B cell (primary cell): ENCODE measurements around the gene TNFAIP8L1. TPM values are rescaled to one million over a fixed set of nuclear protein-coding genes. Genes with fewer than 3 reads are reported as not detected.
A peak's percentile ranks its signal among the peaks of the same experiment; 100 is the strongest.

Experiments used
- ATAC-seq: fragments of 200-7000 bp; cut with Tn5 transposase; one replicate; pipeline ENCODE4 v1.10.0; 2021; ENCODE audit warnings: low read depth, mild to moderate bottlenecking, moderate number of reproducible peaks, moderate library complexity
- CTCF ChIA-PET: fragments of 350-600 bp; sonication (Branson Sonifier 250); formaldehyde crosslinking; loops from one replicate; lab custom pipeline; 2021; ENCODE audit warnings: antibody characterized with exemption, inconsistent platforms; lab: Charles Lee
- POLR2A ChIA-PET: fragments of 350-600 bp; sonication (Branson Sonifier 250); formaldehyde crosslinking; loops from one replicate; lab custom pipeline; 2021; ENCODE audit warnings: antibody characterized with exemption; lab: Charles Lee
- DNase-seq: peaks from one replicate; pipeline ENCODE4 v3.0.0; 2013
- H2AFZ ChIP-seq: 2 replicates; pipeline ENCODE4 v1.6.1; 2012; ENCODE audit warnings: mild to moderate bottlenecking, low read depth, low read length; ENCODE audit not compliant: insufficient read depth, poor library complexity, severe bottlenecking
- H3K27ac ChIP-seq, 2 donors: 1 replicate in 1 of 2; 2 replicates in 1 of 2; pipeline ENCODE4 v1.5.1; 2012 to 2013; ENCODE audit warnings: low read length in 2 of 2, mild to moderate bottlenecking in 2 of 2, moderate library complexity in 1 of 2
- H3K27me3 ChIP-seq, 4 experiments: fragments of 200-600 bp in 1 of 4; sonication (generic) in 1 of 4; replicated peaks in 1 of 4; 1 replicate in 2 of 4; 2 replicates in 2 of 4; pipeline versions ENCODE4 v1.6.1 to v1.7.0; 2013 to 2016; ENCODE audit warnings: low read length in 3 of 4, mild to moderate bottlenecking in 2 of 4, mixed read lengths in 1 of 4, moderate library complexity in 1 of 4; ENCODE audit not compliant: insufficient read depth in 4 of 4, control insufficient read depth in 3 of 4; ENCODE audit errors: control extremely low read depth in 1 of 4
- H3K36me3 ChIP-seq, 2 experiments: replicated peaks in 1 of 2; 1 replicate in 1 of 2; 2 replicates in 1 of 2; pipeline versions ENCODE4 v1.6.1 to v1.7.1; 2013; ENCODE audit warnings: low read length in 1 of 2; ENCODE audit not compliant: insufficient read depth in 2 of 2, control insufficient read depth in 1 of 2; ENCODE audit errors: control extremely low read depth in 1 of 2, extremely low read depth in 1 of 2
- H3K4me1 ChIP-seq, 2 donors: fragments of 200-600 bp in 1 of 2; sonication (generic) in 1 of 2; 1 replicate in 1 of 2; 2 replicates in 1 of 2; pipeline versions ENCODE4 v1.5.1 to v1.6.1; 2013 to 2017; ENCODE audit warnings: low read length in 2 of 2; ENCODE audit not compliant: control insufficient read depth in 2 of 2, insufficient read depth in 2 of 2
- H3K4me2 ChIP-seq: replicated peaks from 2 replicates; pipeline ENCODE3; 2012; ENCODE audit warnings: mild to moderate bottlenecking, low read depth, low read length; ENCODE audit not compliant: poor library complexity, severe bottlenecking
- H3K4me3 ChIP-seq, 5 experiments: fragments of 200-600 bp in 1 of 5; sonication (generic) in 1 of 5; 1 replicate in 3 of 5; 2 replicates in 2 of 5; pipeline versions ENCODE4 v1.5.1 to v1.7.0; 2011 to 2016; ENCODE audit warnings: low read length in 4 of 5, mild to moderate bottlenecking in 4 of 5, low read depth in 2 of 5, control low read depth in 1 of 5, moderate library complexity in 1 of 5; ENCODE audit not compliant: insufficient read depth in 1 of 5; ENCODE audit errors: control extremely low read depth in 1 of 5, extremely low read depth in 1 of 5
- H3K79me2 ChIP-seq: fragments of 200-600 bp; sonication (generic); one replicate; pipeline ENCODE4 v1.6.0; 2016; ENCODE audit warnings: low read length; ENCODE audit not compliant: control insufficient read depth, insufficient read depth
- H3K9ac ChIP-seq: fragments of 200-600 bp; sonication (generic); 2 replicates; pipeline ENCODE4 v1.6.1; 2017; ENCODE audit warnings: mild to moderate bottlenecking, low read length, moderate library complexity
- H3K9me3 ChIP-seq, 3 donors: one replicate each; pipeline versions ENCODE4 v1.6.1 to v1.7.1; 2013; ENCODE audit warnings: low read length in 2 of 3; ENCODE audit not compliant: control insufficient read depth in 2 of 3, insufficient read depth in 1 of 3; ENCODE audit errors: control extremely low read depth in 1 of 3
- H4K20me1 ChIP-seq: 2 replicates; pipeline ENCODE4 v1.6.0; 2012; ENCODE audit warnings: mild to moderate bottlenecking, low read length; ENCODE audit not compliant: insufficient read depth, control insufficient read depth, poor library complexity, severe bottlenecking
- H3K27ac Mint-ChIP-seq: one replicate; pipeline ENCODE4 v1.8.0; 2021; ENCODE audit warnings: mixed read lengths
- H3K27me3 Mint-ChIP-seq: one replicate; pipeline ENCODE4 v1.8.0; 2021; ENCODE audit warnings: mixed read lengths
- H3K4me1 Mint-ChIP-seq: one replicate; pipeline ENCODE4 v1.8.0; 2021; ENCODE audit warnings: mixed read lengths
- H3K4me3 Mint-ChIP-seq: one replicate; pipeline ENCODE4 v1.8.0; 2021; ENCODE audit warnings: mixed read lengths
- H3K9me3 Mint-ChIP-seq: one replicate; pipeline ENCODE4 v1.8.0; 2022; ENCODE audit warnings: mixed read lengths; ENCODE audit not compliant: insufficient read depth
- EZH2 ChIP-seq: IDR thresholded peaks from 2 replicates; pipeline ENCODE4 v1.6.1; 2012; ENCODE audit warnings: borderline replicate concordance, low read depth, mild to moderate bottlenecking, moderate library complexity, low read length; ENCODE audit not compliant: insufficient read depth, poor library complexity, severe bottlenecking
- WGBS: methylation state at CpG from one replicate; pipeline ENCODE4 v1.1.5; 2013; ENCODE audit warnings: missing lambda C conversion rate; ENCODE audit not compliant: insufficient coverage; 5-methylcytosine and 5-hydroxymethylcytosine counted together
- intact Hi-C: fragments of 100-400 bp; cut with micrococcal nuclease; formaldehyde crosslinking; loops from one replicate; pipeline ENCODE4 v1.10.0; 2022
- polyA plus RNA-seq: library from polyadenylated mRNA; depleted of rRNA; stranded (reverse); fragments of >200 nt; gene quantifications from 2 replicates; pipeline ENCODE4 v1.2.3, GENCODE V29; 2012
- total RNA-seq, 2 donors: library from RNA; stranded (reverse); fragments of 120-200 nt in 1 of 2; gene quantifications; 1 replicate in 1 of 2; 2 replicates in 1 of 2; pipeline versions ENCODE4 v1.2.3 to v1.2.4, GENCODE V29; 2013 to 2022
- TF ChIP-seq, protein P1 (sequence below): fragments of 200-600 bp; IDR thresholded peaks from one replicate; pipeline ENCODE4 v1.8.0; 2022; ENCODE audit warnings: antibody characterized with exemption, mild to moderate bottlenecking

Gene TNFAIP8L1
- total and polyA plus RNA-seq, 2 donors (not counting 1 experiment from before 2014, with no cell fraction given), result 9.1 to 20.9 TPM

DNA sequence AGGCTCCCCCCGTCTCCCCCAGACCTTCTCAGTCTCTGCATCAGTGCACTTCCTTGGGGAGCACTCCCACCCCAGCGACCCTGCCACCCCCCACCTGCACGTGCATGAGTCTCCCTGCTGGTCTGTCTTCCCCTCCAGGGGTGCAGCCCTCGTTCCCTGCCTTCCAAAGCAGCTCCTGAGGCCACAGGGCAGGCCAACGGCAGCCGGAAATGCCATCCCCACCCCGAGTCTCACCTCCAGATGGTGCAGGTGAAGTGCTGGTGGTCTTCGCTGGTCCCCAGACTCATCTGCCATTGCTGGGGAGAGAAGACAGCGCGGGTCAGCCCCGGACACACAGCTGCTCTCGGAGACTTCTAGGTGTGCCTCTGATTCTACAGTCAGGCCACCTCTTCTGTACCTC is 25.3 kb downstream of the TNFAIP8L1 start:
- peaks cover 9 to 13% of the 10 kb centered on the region in 2 donors for H3K4me1 ChIP-seq
- no peak overlapping the region for H3K4me3 ChIP-seq
- TF ChIP-seq EZH2, result no peak
- TF ChIP-seq, protein P1, sequence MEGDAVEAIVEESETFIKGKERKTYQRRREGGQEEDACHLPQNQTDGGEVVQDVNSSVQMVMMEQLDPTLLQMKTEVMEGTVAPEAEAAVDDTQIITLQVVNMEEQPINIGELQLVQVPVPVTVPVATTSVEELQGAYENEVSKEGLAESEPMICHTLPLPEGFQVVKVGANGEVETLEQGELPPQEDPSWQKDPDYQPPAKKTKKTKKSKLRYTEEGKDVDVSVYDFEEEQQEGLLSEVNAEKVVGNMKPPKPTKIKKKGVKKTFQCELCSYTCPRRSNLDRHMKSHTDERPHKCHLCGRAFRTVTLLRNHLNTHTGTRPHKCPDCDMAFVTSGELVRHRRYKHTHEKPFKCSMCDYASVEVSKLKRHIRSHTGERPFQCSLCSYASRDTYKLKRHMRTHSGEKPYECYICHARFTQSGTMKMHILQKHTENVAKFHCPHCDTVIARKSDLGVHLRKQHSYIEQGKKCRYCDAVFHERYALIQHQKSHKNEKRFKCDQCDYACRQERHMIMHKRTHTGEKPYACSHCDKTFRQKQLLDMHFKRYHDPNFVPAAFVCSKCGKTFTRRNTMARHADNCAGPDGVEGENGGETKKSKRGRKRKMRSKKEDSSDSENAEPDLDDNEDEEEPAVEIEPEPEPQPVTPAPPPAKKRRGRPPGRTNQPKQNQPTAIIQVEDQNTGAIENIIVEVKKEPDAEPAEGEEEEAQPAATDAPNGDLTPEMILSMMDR, result no peak
- 91% methylated on average over 12 of the region's 12 CpGs for WGBS
- H3K4me2 ChIP-seq, result no peak overlapping the region
- H3K27ac ChIP-seq, result no peak overlapping the region
- no peaks in the 10 kb centered on the region for H3K9me3 ChIP-seq
- intact Hi-C loops, result no loop called here
- Mint-ChIP-seq H3K4me1 (peaks cover 16% of the 10 kb centered on the region), H3K4me3 (no peak overlapping the region), H3K27me3 (no peaks in the 10 kb centered on the region), H3K9me3 (no peaks in the 10 kb centered on the region), H3K27ac (no peak overlapping the region)
- no peak overlapping the region for H2AFZ ChIP-seq
- CTCF ChIA-PET, result no interaction called here
- ATAC-seq, result no peak
- H3K9ac ChIP-seq, result no peak overlapping the region
- H3K79me2 ChIP-seq, result peaks cover 19% of the 10 kb centered on the region
- no peaks in the 10 kb centered on the region for H3K27me3 ChIP-seq
- H3K36me3 ChIP-seq, result peaks cover 3 to 42% of the 10 kb centered on the region in 2 experiments
- H4K20me1 ChIP-seq, result peaks cover 24% of the 10 kb centered on the region
- POLR2A ChIA-PET, result no interaction called here
- DNase-seq, result no peak

DNA sequence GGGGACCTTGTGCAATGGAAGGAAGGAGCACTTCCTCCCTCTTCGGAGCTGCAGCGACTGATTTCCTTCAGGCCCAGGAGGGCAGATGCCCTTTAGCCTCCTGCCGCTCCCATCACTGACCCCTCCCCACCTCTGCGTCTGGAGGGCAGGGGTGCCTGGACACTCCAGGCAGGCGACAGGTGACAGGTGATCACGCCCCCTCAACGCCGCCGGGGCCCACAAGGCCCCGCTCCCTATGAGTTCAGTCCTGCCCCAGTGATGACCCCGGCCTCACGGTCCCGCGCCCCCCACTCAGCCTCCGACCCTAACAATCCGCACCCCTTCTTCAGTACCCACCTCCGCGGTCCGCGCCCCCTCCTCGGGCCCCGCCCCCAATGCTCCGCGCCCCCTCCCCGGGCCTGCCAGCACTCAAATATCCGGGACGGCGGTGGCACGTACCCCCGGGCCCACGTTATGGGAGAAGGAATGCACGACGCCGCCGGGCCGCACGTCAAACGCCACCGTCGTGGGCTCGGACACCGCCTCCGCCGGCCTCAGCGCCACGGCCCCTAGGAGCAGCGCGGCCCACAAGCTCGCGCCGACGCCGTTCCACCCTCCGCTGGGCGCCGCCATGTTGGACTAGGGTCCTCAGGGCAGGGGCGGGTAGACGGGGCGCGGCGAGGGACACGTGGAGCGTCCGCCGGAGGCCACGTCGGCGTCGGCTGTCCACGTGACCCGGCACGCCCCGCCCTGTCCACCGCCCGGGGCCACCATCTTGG is 30.6 kb downstream of the TNFAIP8L1 start, which contains the start of gene MYDGF:
MYDGF (minus strand) TSS at position 620 of the 758 bp plus-strand sequence; CDS start at position 612, 8 bp downstream.
- Mint-ChIP-seq H3K27ac (peak within 1 kb of the TSS; percentile 78), H3K9me3 (no peaks in the 10 kb centered on the region), H3K27me3 (no peaks in the 10 kb centered on the region), H3K4me1 (peaks cover 20% of the 10 kb centered on the region), H3K4me3 (peak within 1 kb of the TSS; percentile 88)
- Histone ChIP-seq H4K20me1 (peaks cover 10% of the 10 kb centered on the region), H2AFZ (peak within 1 kb of the TSS; percentile 91), H3K79me2 (peaks cover 9% of the 10 kb centered on the region), H3K4me2 (peak within 1 kb of the TSS; percentile 93), H3K36me3 (peaks cover 3 to 19% of the 10 kb centered on the region in 2 experiments), H3K9ac (peak within 1 kb of the TSS; percentile 81), H3K4me1 (peaks cover 10 to 18% of the 10 kb centered on the region in 2 donors), H3K27ac (peak within 1 kb of the TSS; percentile 6 to 87), H3K9me3 (peaks cover 0 to 5% (median 0%) of the 10 kb centered on the region in 3 donors), H3K4me3 (peak within 1 kb of the TSS; percentile 33 to 84 (median 79)), H3K27me3 (no peaks in the 10 kb centered on the region)
- WGBS, result under 1% methylated on average over 74 of the region's 75 CpGs
- no peak for TF ChIP-seq EZH2
- TF ChIP-seq, protein P1, result no peak
- ATAC-seq (peak; percentile 98), DNase-seq (peak; percentile 93)
- CTCF ChIA-PET, result interaction anchor here (0.6 kb wide), 1 partner anchor 153 kb away, joined by 3 read pairs; no protein-coding TSS in a partner anchor
- POLR2A ChIA-PET, result interaction anchor here (0.5 to 1.3 kb wide), 3 partner anchors 121 to 1134 kb away, joined by 6 to 8 read pairs (median 6); partner anchors contain the start of gene FEM1A
- intact Hi-C loops, result loop anchor here (1.0 kb wide), 4 partner anchors 31 to 199 kb away; partner anchors contain the start of genes FEM1A and TNFAIP8L1
